HG03135 (cell line): Measurements from ENCODE around the gene PRSS57.

Experiments
- ATAC-seq: cut with Tn5 transposase; IDR thresholded peaks from one replicate; pipeline ENCODE4 v1.9.1; 2021; ENCODE audit warnings: mild to moderate bottlenecking, moderate library complexity; ENCODE audit not compliant: unreplicated experiment

The PRSS57 gene

GRCh38 chr19:639253-640160 is 55.7 kb downstream of the PRSS57 start, which contains the start of gene FGF22:
FGF22 (plus strand) TSS chr19:639879; CDS start chr19:639926, 47 bp downstream.
- peak; percentile 47 for ATAC-seq

- no peak for ATAC-seq
Observed at GRCh38 chr19:638906-639252, 56.4 kb downstream of the PRSS57 start.
